HEK293 (cell line): ENCODE data around the gene FRMD8.
A peak's percentile ranks its signal among the peaks of the same experiment; 100 is the strongest.

ENCODE experiments used
- CTCF ChIA-PET: fragments of 350-600 bp; formaldehyde crosslinking; extraction: SDS; loops from one replicate; lab custom pipeline; 2021; ENCODE audit warnings: antibody characterized with exemption; lab: Yijun Ruan, JAX
- POLR2A ChIA-PET: fragments of 300-600 bp; formaldehyde crosslinking; extraction: SDS; loops from one replicate; lab custom pipeline; 2020; ENCODE audit warnings: antibody characterized with exemption, inconsistent platforms; lab: Yijun Ruan, JAX
- H3K27ac ChIP-seq: fragments of 200-500 bp; sonication (Bioruptor generic); 2 replicates; pipeline ENCODE4 v1.5.1; 2014; ENCODE audit warnings: low read depth, low read length, control low read depth, inconsistent platforms; ENCODE audit errors: extremely low read depth
- H3K36me3 ChIP-seq, 2 experiments: fragments of 200-500 bp in 1 of 2; sonication (Bioruptor generic) in 1 of 2; 1 replicate in 1 of 2; 2 replicates in 1 of 2; pipeline ENCODE4 v1.5.1; 2014 to 2017; ENCODE audit warnings: inconsistent platforms in 2 of 2, low read length in 2 of 2; ENCODE audit not compliant: control insufficient read depth in 2 of 2, insufficient read depth in 1 of 2
- H3K4me1 ChIP-seq: fragments of 200-500 bp; sonication (Bioruptor generic); 2 replicates; pipeline ENCODE4 v1.5.1; 2014; ENCODE audit warnings: mild to moderate bottlenecking, low read length, inconsistent platforms; ENCODE audit not compliant: control insufficient read depth, insufficient read depth
- H3K4me3 ChIP-seq: 2 replicates; pipeline ENCODE4 v1.5.1; 2011; ENCODE audit warnings: low read depth, mild to moderate bottlenecking, control low read depth, low read length, moderate library complexity
- H3K9me3 ChIP-seq: fragments of 200-500 bp; sonication (Bioruptor generic); 2 replicates; pipeline ENCODE4 v1.5.1; 2014; ENCODE audit warnings: low read depth, low read length, inconsistent platforms; ENCODE audit not compliant: control insufficient read depth, insufficient read depth
- SCRT1 ChIP-seq: fragments of 450-650 bp; formaldehyde crosslinking; IDR thresholded peaks from 2 replicates; pipeline ENCODE4 v1.5.1; 2016; ENCODE audit warnings: missing biosample characterization, missing genetic modification characterization, borderline replicate concordance
- ZFP69B ChIP-seq: fragments of 450-650 bp; formaldehyde crosslinking; IDR thresholded peaks from 2 replicates; pipeline ENCODE4 v1.5.1; 2016; ENCODE audit warnings: missing biosample characterization, missing genetic modification characterization
- ZNF140 ChIP-seq: fragments of 450-650 bp; formaldehyde crosslinking; IDR thresholded peaks from 2 replicates; pipeline ENCODE4 v1.5.1; 2016; ENCODE audit warnings: missing biosample characterization, missing genetic modification characterization
- ZNF146 ChIP-seq: fragments of 450-650 bp; formaldehyde crosslinking; IDR thresholded peaks from 2 replicates; pipeline ENCODE4 v1.5.1; 2016; ENCODE audit warnings: missing biosample characterization, missing genetic modification characterization
- ZNF16 ChIP-seq: fragments of 450-650 bp; formaldehyde crosslinking; IDR thresholded peaks from 2 replicates; pipeline ENCODE4 v1.5.1; 2016; ENCODE audit warnings: low read depth, missing biosample characterization, missing genetic modification characterization
- ZNF175 ChIP-seq: fragments of 450-650 bp; formaldehyde crosslinking; IDR thresholded peaks from 2 replicates; pipeline ENCODE4 v1.5.1; 2016; ENCODE audit warnings: missing biosample characterization, missing genetic modification characterization
- ZNF2 ChIP-seq: fragments of 450-650 bp; formaldehyde crosslinking; IDR thresholded peaks from 2 replicates; pipeline ENCODE4 v1.5.1; 2016; ENCODE audit warnings: missing biosample characterization, missing genetic modification characterization
- ZNF26 ChIP-seq: fragments of 450-650 bp; formaldehyde crosslinking; IDR thresholded peaks from 2 replicates; pipeline ENCODE4 v1.5.1; 2016; ENCODE audit warnings: missing biosample characterization, missing genetic modification characterization
- ZNF354C ChIP-seq: fragments of 450-650 bp; formaldehyde crosslinking; IDR thresholded peaks from 2 replicates; pipeline ENCODE4 v1.5.1; 2016; ENCODE audit warnings: missing biosample characterization, missing genetic modification characterization, low read depth, borderline replicate concordance
- ZNF558 ChIP-seq: fragments of 450-650 bp; formaldehyde crosslinking; IDR thresholded peaks from 2 replicates; pipeline ENCODE4 v1.5.1; 2016; ENCODE audit warnings: missing biosample characterization, missing genetic modification characterization
- ZNF571 ChIP-seq: fragments of 450-650 bp; formaldehyde crosslinking; IDR thresholded peaks from 2 replicates; pipeline ENCODE4 v1.5.0; 2017; ENCODE audit warnings: missing biosample characterization, missing genetic modification characterization
- ZNF585B ChIP-seq: fragments of 450-650 bp; formaldehyde crosslinking; IDR thresholded peaks from 2 replicates; pipeline ENCODE4 v1.5.1; 2016; ENCODE audit warnings: missing biosample characterization, missing genetic modification characterization
- ZNF624 ChIP-seq: fragments of 450-650 bp; formaldehyde crosslinking; IDR thresholded peaks from 2 replicates; pipeline ENCODE4 v1.5.1; 2017; ENCODE audit warnings: missing biosample characterization, missing genetic modification characterization
- ZNF701 ChIP-seq: fragments of 450-650 bp; formaldehyde crosslinking; IDR thresholded peaks from 2 replicates; pipeline ENCODE4 v1.5.1; 2016; ENCODE audit warnings: missing biosample characterization, missing genetic modification characterization
- TF ChIP-seq, protein P1 (sequence below): sonication (generic); formaldehyde crosslinking; IDR thresholded peaks from 2 replicates; pipeline ENCODE4 v1.8.1; 2022; ENCODE audit warnings: mild to moderate bottlenecking, moderate library complexity, missing genetic modification reagents
- TF ChIP-seq, protein P2 (sequence below): fragments of 450-650 bp; formaldehyde crosslinking; IDR thresholded peaks from 2 replicates; pipeline ENCODE4 v1.5.1; 2016; ENCODE audit warnings: missing biosample characterization, missing genetic modification characterization
- TF ChIP-seq, protein P3 (sequence below): fragments of 450-650 bp; formaldehyde crosslinking; IDR thresholded peaks from 2 replicates; pipeline ENCODE4 v1.5.1; 2016; ENCODE audit warnings: missing biosample characterization, missing genetic modification characterization, low read depth
- TF ChIP-seq, protein P4 (sequence below): fragments of 450-650 bp; formaldehyde crosslinking; IDR thresholded peaks from 2 replicates; pipeline ENCODE4 v1.5.1; 2016; ENCODE audit warnings: missing biosample characterization, missing genetic modification characterization
- TF ChIP-seq, protein P5 (sequence below): fragments of 450-650 bp; formaldehyde crosslinking; IDR thresholded peaks from 2 replicates; pipeline ENCODE4 v1.5.1; 2017; ENCODE audit warnings: missing biosample characterization, missing genetic modification characterization
- TF ChIP-seq, protein P6 (sequence below): fragments of 450-650 bp; formaldehyde crosslinking; IDR thresholded peaks from 2 replicates; pipeline ENCODE4 v1.5.1; 2016; ENCODE audit warnings: missing biosample characterization, missing genetic modification characterization
- TF ChIP-seq, protein P7 (sequence below): fragments of 450-650 bp; formaldehyde crosslinking; optimal IDR thresholded peaks from 2 replicates; pipeline ENCODE3; 2016; ENCODE audit warnings: missing biosample characterization, mild to moderate bottlenecking, missing genetic modification characterization

The FRMD8 gene

DNA sequence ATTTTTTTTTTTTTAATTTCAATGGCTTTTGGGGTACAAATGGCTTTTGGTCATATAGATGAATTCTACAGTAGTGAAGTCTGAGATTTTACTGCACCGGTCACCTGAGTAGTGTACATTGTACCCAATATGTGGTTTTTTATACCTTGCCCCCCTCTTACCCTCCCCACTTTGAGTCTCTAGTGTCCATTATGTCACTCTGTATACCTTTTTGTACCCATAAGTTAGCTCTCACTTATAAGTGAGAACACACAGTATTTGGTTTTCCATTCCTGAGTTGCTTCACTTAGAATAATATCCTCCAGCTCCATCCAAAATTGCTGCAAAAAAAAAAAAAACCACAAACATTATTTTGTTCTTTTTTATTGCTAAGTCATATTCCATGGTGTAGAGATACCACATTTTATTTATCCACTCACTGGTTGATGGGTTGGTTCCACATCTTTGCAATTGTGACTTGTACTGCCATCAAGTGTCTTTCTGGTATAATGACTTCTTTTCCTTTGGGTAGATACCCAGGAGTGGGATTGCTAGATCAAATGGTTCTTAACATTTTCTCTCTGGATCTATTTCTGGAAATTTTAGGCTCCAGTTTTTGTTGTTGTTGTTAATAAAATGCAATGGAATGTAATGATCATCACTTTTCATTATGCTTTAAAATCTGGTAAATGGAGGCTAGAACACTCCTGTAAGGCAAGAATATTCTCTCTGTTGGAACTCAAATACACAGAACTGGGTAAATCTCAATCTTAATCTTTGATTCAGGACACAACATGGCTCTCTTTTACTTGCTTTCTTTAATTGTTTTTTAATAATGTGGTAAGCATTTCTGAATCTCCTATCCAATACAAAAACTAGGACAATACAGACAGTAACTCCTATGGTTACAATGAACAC is 46.5 kb downstream of the FRMD8 start (continued):
- TF ChIP-seq, protein P1, sequence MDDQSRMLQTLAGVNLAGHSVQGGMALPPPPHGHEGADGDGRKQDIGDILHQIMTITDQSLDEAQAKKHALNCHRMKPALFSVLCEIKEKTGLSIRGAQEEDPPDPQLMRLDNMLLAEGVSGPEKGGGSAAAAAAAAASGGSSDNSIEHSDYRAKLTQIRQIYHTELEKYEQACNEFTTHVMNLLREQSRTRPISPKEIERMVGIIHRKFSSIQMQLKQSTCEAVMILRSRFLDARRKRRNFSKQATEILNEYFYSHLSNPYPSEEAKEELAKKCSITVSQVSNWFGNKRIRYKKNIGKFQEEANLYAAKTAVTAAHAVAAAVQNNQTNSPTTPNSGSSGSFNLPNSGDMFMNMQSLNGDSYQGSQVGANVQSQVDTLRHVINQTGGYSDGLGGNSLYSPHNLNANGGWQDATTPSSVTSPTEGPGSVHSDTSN: no peak
- TF ChIP-seq ZNF354C (no peak), ZNF585B (no peak), ZNF701 (tag by site-specific recombination) (no peak), ZNF146 (tag by site-specific recombination) (peak; percentile 65; the same call in 1 of the 2 replicates)
- TF ChIP-seq, protein P2, sequence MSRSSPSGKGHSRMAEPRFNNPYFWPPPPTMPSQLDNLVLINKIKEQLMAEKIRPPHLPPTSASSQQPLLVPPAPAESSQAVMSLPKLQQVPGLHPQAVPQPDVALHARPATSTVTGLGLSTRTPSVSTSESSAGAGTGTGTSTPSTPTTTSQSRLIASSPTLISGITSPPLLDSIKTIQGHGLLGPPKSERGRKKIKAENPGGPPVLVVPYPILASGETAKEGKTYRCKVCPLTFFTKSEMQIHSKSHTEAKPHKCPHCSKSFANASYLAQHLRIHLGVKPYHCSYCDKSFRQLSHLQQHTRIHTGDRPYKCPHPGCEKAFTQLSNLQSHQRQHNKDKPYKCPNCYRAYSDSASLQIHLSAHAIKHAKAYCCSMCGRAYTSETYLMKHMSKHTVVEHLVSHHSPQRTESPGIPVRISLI (tag by site-specific recombination): no peak

DNA sequence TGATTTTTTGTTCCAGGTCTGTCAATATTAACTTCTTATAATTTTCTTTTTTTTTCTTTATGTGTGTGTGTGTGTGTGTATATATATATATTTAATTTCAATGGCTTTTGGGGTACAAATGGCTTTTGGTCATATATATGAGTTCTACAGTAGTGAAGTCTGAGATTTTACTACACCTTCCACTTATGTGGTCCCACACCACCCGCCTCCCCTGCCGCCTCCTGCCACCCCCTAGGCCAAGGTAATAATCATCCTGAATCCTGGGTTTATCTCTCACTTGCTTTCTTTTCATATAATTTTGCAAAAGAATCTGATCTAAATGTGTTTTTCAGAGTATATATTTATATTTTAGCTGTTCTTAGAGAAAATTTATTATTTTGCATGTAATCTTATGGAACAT is 47.2 kb downstream of the FRMD8 start:
- CTCF ChIA-PET: interaction anchor here (1.0 kb wide), 1 partner anchor 47 kb away, joined by 3 read pairs; no protein-coding TSS in a partner anchor
- Histone ChIP-seq H3K27ac (no peak overlapping the region), H3K4me3 (no peak overlapping the region), H3K4me1 (no peaks in the 10 kb centered on the region), H3K36me3 (peaks cover 0 to 45% of the 10 kb centered on the region in 2 experiments; a peak in 1 of 3 replicates), H3K9me3 (no peaks in the 10 kb centered on the region)
- POLR2A ChIA-PET: interaction anchor here (0.6 to 5.0 kb wide), 2 partner anchors 11 to 55 kb away, joined by 3 to 39 read pairs; partner anchors contain the start of gene NEAT1
- TF ChIP-seq ZNF2: no peak
- no peak for TF ChIP-seq ZNF26 (tag by site-specific recombination)
- TF ChIP-seq, protein P3, sequence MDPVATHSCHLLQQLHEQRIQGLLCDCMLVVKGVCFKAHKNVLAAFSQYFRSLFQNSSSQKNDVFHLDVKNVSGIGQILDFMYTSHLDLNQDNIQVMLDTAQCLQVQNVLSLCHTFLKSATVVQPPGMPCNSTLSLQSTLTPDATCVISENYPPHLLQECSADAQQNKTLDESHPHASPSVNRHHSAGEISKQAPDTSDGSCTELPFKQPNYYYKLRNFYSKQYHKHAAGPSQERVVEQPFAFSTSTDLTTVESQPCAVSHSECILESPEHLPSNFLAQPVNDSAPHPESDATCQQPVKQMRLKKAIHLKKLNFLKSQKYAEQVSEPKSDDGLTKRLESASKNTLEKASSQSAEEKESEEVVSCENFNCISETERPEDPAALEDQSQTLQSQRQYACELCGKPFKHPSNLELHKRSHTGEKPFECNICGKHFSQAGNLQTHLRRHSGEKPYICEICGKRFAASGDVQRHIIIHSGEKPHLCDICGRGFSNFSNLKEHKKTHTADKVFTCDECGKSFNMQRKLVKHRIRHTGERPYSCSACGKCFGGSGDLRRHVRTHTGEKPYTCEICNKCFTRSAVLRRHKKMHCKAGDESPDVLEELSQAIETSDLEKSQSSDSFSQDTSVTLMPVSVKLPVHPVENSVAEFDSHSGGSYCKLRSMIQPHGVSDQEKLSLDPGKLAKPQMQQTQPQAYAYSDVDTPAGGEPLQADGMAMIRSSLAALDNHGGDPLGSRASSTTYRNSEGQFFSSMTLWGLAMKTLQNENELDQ (tag by site-specific recombination): no peak
- no peak for TF ChIP-seq SCRT1 (tag by site-specific recombination)
- TF ChIP-seq ZNF175 (tag by site-specific recombination): no peak
- TF ChIP-seq ZNF624 (tag by site-specific recombination): no peak
- TF ChIP-seq ZNF140 (tag by site-specific recombination): no peak
- TF ChIP-seq ZNF571 (tag by site-specific recombination): no peak
- no peak for TF ChIP-seq ZNF558
- TF ChIP-seq, protein P4, sequence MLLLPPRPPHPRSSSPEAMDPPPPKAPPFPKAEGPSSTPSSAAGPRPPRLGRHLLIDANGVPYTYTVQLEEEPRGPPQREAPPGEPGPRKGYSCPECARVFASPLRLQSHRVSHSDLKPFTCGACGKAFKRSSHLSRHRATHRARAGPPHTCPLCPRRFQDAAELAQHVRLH (tag by site-specific recombination): no peak
- TF ChIP-seq, protein P5, sequence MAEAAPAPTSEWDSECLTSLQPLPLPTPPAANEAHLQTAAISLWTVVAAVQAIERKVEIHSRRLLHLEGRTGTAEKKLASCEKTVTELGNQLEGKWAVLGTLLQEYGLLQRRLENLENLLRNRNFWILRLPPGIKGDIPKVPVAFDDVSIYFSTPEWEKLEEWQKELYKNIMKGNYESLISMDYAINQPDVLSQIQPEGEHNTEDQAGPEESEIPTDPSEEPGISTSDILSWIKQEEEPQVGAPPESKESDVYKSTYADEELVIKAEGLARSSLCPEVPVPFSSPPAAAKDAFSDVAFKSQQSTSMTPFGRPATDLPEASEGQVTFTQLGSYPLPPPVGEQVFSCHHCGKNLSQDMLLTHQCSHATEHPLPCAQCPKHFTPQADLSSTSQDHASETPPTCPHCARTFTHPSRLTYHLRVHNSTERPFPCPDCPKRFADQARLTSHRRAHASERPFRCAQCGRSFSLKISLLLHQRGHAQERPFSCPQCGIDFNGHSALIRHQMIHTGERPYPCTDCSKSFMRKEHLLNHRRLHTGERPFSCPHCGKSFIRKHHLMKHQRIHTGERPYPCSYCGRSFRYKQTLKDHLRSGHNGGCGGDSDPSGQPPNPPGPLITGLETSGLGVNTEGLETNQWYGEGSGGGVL: no peak
- TF ChIP-seq, protein P6, sequence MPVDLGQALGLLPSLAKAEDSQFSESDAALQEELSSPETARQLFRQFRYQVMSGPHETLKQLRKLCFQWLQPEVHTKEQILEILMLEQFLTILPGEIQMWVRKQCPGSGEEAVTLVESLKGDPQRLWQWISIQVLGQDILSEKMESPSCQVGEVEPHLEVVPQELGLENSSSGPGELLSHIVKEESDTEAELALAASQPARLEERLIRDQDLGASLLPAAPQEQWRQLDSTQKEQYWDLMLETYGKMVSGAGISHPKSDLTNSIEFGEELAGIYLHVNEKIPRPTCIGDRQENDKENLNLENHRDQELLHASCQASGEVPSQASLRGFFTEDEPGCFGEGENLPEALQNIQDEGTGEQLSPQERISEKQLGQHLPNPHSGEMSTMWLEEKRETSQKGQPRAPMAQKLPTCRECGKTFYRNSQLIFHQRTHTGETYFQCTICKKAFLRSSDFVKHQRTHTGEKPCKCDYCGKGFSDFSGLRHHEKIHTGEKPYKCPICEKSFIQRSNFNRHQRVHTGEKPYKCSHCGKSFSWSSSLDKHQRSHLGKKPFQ (tag by site-specific recombination): no peak
- TF ChIP-seq ZNF16: no peak
- TF ChIP-seq ZFP69B: no peak
- TF ChIP-seq, protein P7, sequence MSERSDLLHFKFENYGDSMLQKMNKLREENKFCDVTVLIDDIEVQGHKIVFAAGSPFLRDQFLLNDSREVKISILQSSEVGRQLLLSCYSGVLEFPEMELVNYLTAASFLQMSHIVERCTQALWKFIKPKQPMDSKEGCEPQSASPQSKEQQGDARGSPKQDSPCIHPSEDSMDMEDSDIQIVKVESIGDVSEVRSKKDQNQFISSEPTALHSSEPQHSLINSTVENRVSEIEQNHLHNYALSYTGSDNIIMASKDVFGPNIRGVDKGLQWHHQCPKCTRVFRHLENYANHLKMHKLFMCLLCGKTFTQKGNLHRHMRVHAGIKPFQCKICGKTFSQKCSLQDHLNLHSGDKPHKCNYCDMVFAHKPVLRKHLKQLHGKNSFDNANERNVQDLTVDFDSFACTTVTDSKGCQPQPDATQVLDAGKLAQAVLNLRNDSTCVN (tag by site-specific recombination): no peak
